ENCODE results near the gene HBG2. TPM values are rescaled to one million over a fixed set of nuclear protein-coding genes. Genes with fewer than 3 reads are reported as not detected.
A peak's percentile ranks its signal among the peaks of the same experiment; 100 is the strongest.

HBG2 gene
- total and polyA plus RNA-seq, 8 donors = 10.6 TPM; not detected in 7

DNA sequence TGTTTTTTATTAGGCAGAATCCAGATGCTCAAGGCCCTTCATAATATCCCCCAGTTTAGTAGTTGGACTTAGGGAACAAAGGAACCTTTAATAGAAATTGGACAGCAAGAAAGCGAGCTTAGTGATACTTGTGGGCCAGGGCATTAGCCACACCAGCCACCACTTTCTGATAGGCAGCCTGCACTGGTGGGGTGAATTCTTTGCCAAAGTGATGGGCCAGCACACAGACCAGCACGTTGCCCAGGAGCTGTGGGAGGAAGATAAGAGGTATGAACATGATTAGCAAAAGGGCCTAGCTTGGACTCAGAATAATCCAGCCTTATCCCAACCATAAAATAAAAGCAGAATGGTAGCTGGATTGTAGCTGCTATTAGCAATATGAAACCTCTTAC, 29.1 kb downstream of the HBG2 start:
- FAIRE-seq (no peak), ATAC-seq (peak in 1 of 4 donors; percentile 77), DNase-seq (no peak)
- intact Hi-C loops (cut with DNase I) = no loop called here
- H3K27me3 ChIP-seq = no peaks in the 10 kb centered on the region
- no peak overlapping the region for H3K27ac ChIP-seq
- no peaks in the 10 kb centered on the region for H3K9me3 ChIP-seq
- H3K4me3 ChIP-seq = no peak overlapping the region
- H3K36me3 ChIP-seq = no peaks in the 10 kb centered on the region
- WGBS, 2 donors = 49 to 53% methylated on average over 2 of the region's 2 CpGs
- H3K4me1 ChIP-seq = no peaks in the 10 kb centered on the region
- no peak for TF ChIP-seq CTCF (IDR thresholded peaks at IDR 0.05)

DNA sequence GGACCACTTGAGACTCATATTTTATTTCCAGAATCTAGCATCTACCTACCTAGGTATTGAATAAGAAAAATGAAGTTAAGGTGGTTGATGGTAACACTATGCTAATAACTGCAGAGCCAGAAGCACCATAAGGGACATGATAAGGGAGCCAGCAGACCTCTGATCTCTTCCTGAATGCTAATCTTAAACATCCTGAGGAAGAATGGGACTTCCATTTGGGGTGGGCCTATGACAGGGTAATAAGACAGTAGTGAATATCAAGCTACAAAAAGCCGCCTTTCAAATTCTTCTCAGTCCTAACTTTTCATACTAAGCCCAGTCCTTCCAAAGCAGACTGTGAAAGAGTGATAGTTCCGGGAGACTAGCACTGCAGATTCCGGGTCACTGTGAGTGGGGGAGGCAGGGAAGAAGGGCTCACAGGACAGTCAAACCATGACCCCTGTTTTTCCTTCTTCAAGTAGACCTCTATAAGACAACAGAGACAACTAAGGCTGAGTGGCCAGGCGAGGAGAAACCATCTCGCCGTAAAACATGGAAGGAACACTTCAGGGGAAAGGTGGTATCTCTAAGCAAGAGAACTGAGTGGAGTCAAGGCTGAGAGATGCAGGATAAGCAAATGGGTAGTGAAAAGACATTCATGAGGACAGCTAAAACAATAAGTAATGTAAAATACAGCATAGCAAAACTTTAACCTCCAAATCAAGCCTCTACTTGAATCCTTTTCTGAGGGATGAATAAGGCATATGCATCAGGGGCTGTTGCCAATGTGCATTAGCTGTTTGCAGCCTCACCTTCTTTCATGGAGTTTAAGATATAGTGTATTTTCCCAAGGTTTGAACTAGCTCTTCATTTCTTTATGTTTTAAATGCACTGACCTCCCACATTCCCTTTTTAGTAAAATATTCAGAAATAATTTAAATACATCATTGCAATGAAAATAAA, 29.8 kb downstream of the HBG2 start:
- Histone ChIP-seq H3K27me3 (no peaks in the 10 kb centered on the region), H3K4me3 (no peak overlapping the region), H3K9me3 (no peaks in the 10 kb centered on the region), H3K4me1 (no peaks in the 10 kb centered on the region), H3K36me3 (no peaks in the 10 kb centered on the region), H3K27ac (no peak overlapping the region)
- WGBS, 2 donors = 66 to 72% methylated on average over 6 of the region's 6 CpGs
- ATAC-seq = peak in 1 of 4 donors; percentile 80
- intact Hi-C loops (cut with DNase I) = no loop called here
- TF ChIP-seq CTCF (IDR thresholded peaks at IDR 0.05) = no peak
- no peak for DNase-seq
- no peak for FAIRE-seq

GRCh38 chr11:5223686-5224085, 30.9 kb downstream of the HBG2 start:
- Histone ChIP-seq H3K4me3 (no peak overlapping the region), H3K36me3 (no peaks in the 10 kb centered on the region), H3K4me1 (no peaks in the 10 kb centered on the region), H3K27me3 (no peaks in the 10 kb centered on the region), H3K9me3 (no peaks in the 10 kb centered on the region), H3K27ac (no peak overlapping the region)
- ATAC-seq (no peak), FAIRE-seq (no peak), DNase-seq (no peak)
- TF ChIP-seq CTCF (IDR thresholded peaks at IDR 0.05) = no peak
- intact Hi-C loops (cut with DNase I) = no loop called here
- 51 to 55% methylated on average over 1 of the region's 1 CpG for WGBS, 2 donors

GRCh38 chr11:5223146-5223545, 31.4 kb downstream of the HBG2 start:
- FAIRE-seq = no peak
- 64 to 78% methylated on average over 6 of the region's 6 CpGs for WGBS, 2 donors
- H3K9me3 ChIP-seq = no peaks in the 10 kb centered on the region

More at GRCh38 chr11:5223146-5223545, 31.4 kb downstream of the HBG2 start:
- no peak for TF ChIP-seq CTCF (IDR thresholded peaks at IDR 0.05)
- Histone ChIP-seq H3K4me1 (no peaks in the 10 kb centered on the region), H3K27ac (no peak overlapping the region), H3K36me3 (no peaks in the 10 kb centered on the region), H3K4me3 (no peak overlapping the region), H3K27me3 (no peaks in the 10 kb centered on the region)
- intact Hi-C loops (cut with DNase I) = no loop called here
- no peak for ATAC-seq
- DNase-seq = no peak
